ENCODE measurements around the gene PLEKHG2. TPM values are rescaled to one million over a fixed set of nuclear protein-coding genes. Genes with fewer than 3 reads are reported as not detected.
A peak's percentile ranks its signal among the peaks of the same experiment; 100 is the strongest.

Gene PLEKHG2
- total RNA-seq, 3 donors from 2014 or later, result 8.0 to 11.8 (median 10.2) TPM

- Histone ChIP-seq H3K27me3 (no peaks in the 10 kb centered on the region), H3K9me3 (no peaks in the 10 kb centered on the region), H3K4me3 (peak overlapping the region in 1 of 3 donors; percentile 83), H3K27ac (peak overlapping the region; percentile 52 to 87), H3K36me3 (peaks cover 7% of the 10 kb centered on the region), H3K4me1 (peaks cover 8 to 19% of the 10 kb centered on the region in 2 donors)
- intact Hi-C loops (cut with DNase I; ENCODE audit: low total_unique reads), result no loop called here
- no peak for DNase-seq (ENCODE audit: low spot score in 2 of 2)
- TF ChIP-seq CTCF (IDR thresholded peaks at IDR 0.05), result no peak
- no peak for TF ChIP-seq POLR2A (IDR thresholded peaks at IDR 0.05)
- no peak for TF ChIP-seq POLR2AphosphoS5 (IDR thresholded peaks at IDR 0.05)
These were observed 21.1 kb downstream of the PLEKHG2 start for GRCh38 chr19:39433480-39434079.

GRCh38 chr19:39434123-39435076, 21.9 kb downstream of the PLEKHG2 start:
- no peaks in the 10 kb centered on the region for H3K9me3 ChIP-seq
- peak overlapping the region; percentile 83 to 98 (median 91) for H3K4me3 ChIP-seq
- H3K4me1 ChIP-seq, result peaks cover 4 to 19% of the 10 kb centered on the region in 2 donors
- intact Hi-C loops (cut with DNase I; ENCODE audit: low total_unique reads), result no loop called here
- no peaks in the 10 kb centered on the region for H3K27me3 ChIP-seq
- no peak for TF ChIP-seq POLR2AphosphoS5 (IDR thresholded peaks at IDR 0.05)
- H3K36me3 ChIP-seq, result peaks cover 7% of the 10 kb centered on the region
- peak overlapping the region; percentile 87 to 92 for H3K27ac ChIP-seq
- no peak for DNase-seq (ENCODE audit: low spot score in 2 of 2)

GRCh38 chr19:39435499-39436349, 23.3 kb downstream of the PLEKHG2 start, which contains the start of gene RPS16:
RPS16 (minus strand) TSS chr19:39435949; CDS start chr19:39435895, 54 bp downstream.
- no peaks in the 10 kb centered on the region for H3K9me3 ChIP-seq
- TF ChIP-seq CTCF (IDR thresholded peaks at IDR 0.05) (no peak), POLR2AphosphoS5 (IDR thresholded peaks at IDR 0.05) (peak; percentile 97 to 99 (median 98)), POLR2A (IDR thresholded peaks at IDR 0.05) (peak; percentile 86)
- H3K4me1 ChIP-seq, result peaks cover 4 to 19% of the 10 kb centered on the region in 2 donors
- peak within 1 kb of the TSS; percentile 87 to 92 for H3K27ac ChIP-seq
- intact Hi-C loops (cut with DNase I; ENCODE audit: low total_unique reads), result no loop called here
- DNase-seq (ENCODE audit: low spot score in 2 of 2), result peak; percentile 98 to 100
- peaks cover 7% of the 10 kb centered on the region for H3K36me3 ChIP-seq
- no peaks in the 10 kb centered on the region for H3K27me3 ChIP-seq
- H3K4me3 ChIP-seq, result peak within 1 kb of the TSS; percentile 83 to 98 (median 91)

- Histone ChIP-seq H3K27ac (peak overlapping the region; percentile 87 to 92), H3K9me3 (no peaks in the 10 kb centered on the region), H3K36me3 (peaks cover 7% of the 10 kb centered on the region), H3K4me1 (peaks cover 4 to 19% of the 10 kb centered on the region in 2 donors), H3K4me3 (peak overlapping the region; percentile 83 to 98 (median 91)), H3K27me3 (no peaks in the 10 kb centered on the region)
- intact Hi-C loops (cut with DNase I; ENCODE audit: low total_unique reads), result no loop called here
- TF ChIP-seq POLR2A (IDR thresholded peaks at IDR 0.05) (no peak), POLR2AphosphoS5 (IDR thresholded peaks at IDR 0.05) (no peak), CTCF (IDR thresholded peaks at IDR 0.05) (no peak)
- DNase-seq (ENCODE audit: low spot score in 2 of 2), result no peak
These were observed 23.9 kb downstream of the PLEKHG2 start for GRCh38 chr19:39436350-39436716.

- Histone ChIP-seq H3K4me1 (peaks cover 4 to 19% of the 10 kb centered on the region in 2 donors), H3K9me3 (no peaks in the 10 kb centered on the region), H3K27ac (no peak overlapping the region), H3K27me3 (no peaks in the 10 kb centered on the region), H3K4me3 (no peak overlapping the region), H3K36me3 (no peaks in the 10 kb centered on the region)
- DNase-seq (ENCODE audit: low spot score in 2 of 2), result no peak
- TF ChIP-seq POLR2AphosphoS5 (IDR thresholded peaks at IDR 0.05), result no peak
- TF ChIP-seq POLR2A (IDR thresholded peaks at IDR 0.05), result no peak
- TF ChIP-seq CTCF (IDR thresholded peaks at IDR 0.05), result no peak
- intact Hi-C loops (cut with DNase I; ENCODE audit: low total_unique reads), result no loop called here
These were observed 25.9 kb downstream of the PLEKHG2 start for GRCh38 chr19:39438270-39438934.
